ENCODE results near the gene ING5.

The ING5 gene

DNA sequence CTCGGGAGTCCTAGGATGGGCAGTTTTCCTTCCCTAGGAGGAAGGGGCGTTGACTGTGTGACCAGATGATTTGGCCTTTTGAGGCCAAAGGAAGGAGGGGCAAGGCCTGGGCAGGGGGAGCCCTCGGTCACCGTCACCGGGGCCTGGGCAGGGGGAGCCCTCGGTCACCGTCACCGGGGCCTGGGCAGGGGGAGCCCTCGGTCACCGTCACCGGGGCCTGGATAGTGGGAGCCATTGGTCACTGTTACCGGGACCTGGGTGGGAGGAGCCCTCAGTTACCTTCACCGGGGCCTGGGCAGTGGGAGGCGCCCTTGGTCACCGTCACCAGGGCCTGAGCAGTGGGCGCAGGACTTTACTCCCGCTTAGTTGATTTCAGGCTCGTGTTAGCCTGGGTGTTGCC lies 49.9 kb downstream of the ING5 start:
- H3K27ac ChIP-seq = no peak overlapping the region
- TF ChIP-seq, protein P1, sequence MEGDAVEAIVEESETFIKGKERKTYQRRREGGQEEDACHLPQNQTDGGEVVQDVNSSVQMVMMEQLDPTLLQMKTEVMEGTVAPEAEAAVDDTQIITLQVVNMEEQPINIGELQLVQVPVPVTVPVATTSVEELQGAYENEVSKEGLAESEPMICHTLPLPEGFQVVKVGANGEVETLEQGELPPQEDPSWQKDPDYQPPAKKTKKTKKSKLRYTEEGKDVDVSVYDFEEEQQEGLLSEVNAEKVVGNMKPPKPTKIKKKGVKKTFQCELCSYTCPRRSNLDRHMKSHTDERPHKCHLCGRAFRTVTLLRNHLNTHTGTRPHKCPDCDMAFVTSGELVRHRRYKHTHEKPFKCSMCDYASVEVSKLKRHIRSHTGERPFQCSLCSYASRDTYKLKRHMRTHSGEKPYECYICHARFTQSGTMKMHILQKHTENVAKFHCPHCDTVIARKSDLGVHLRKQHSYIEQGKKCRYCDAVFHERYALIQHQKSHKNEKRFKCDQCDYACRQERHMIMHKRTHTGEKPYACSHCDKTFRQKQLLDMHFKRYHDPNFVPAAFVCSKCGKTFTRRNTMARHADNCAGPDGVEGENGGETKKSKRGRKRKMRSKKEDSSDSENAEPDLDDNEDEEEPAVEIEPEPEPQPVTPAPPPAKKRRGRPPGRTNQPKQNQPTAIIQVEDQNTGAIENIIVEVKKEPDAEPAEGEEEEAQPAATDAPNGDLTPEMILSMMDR (conservative IDR thresholded peaks at IDR 0.05) = no peak

DNA sequence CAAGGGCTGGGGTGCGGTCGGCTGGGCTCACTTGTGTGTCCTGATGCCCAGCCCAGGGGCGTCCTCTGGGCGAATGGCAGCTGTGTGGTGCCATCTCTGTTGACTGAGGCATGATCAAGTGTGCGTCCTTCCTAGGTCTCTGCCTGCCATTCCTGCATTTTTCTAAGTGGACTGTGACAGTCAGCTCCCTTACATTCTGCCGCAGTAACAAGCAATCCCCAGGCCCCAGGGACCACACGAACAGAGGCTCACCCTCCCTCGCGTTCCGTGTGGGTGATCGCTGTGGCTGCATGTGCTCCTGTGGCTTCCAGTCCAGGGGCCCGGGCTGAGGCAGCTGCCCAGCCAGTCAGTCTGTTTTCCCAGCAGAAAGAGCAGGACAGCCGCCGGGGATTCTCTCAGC lies 50.4 kb downstream of the ING5 start:
- H3K27ac ChIP-seq = no peak overlapping the region
- TF ChIP-seq, protein P1 (conservative IDR thresholded peaks at IDR 0.05) = no peak

DNA sequence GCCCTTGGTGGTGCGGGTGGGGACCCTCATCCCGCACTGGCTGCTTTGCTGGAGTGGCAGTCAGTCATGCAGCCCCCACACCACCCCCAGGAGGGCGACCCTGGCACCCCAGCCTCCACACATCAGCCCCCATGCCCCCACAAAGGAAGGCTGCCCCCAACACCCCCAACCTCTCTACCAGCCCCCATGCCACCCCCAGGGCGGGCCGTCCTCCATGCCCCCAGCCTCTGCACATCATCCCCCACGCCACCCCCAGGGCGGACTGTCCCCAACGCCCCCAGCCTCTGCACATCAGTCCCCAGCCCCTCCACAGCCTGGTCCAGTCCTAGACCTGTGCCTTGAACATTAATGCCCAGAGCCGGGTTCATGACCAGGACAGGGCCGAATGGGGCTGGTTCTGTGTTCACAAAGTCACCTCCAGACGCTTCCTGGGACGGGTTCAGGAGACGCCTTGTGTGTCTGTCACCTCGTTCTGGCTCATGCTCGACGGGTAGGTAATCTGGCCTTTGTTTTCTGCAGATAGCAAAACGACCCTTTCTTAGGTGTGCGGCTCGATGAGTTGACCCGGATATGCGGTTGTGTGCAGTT lies 50.9 kb downstream of the ING5 start:
- no peak overlapping the region for H3K27ac ChIP-seq
- TF ChIP-seq, protein P1 (conservative IDR thresholded peaks at IDR 0.05) = no peak

DNA sequence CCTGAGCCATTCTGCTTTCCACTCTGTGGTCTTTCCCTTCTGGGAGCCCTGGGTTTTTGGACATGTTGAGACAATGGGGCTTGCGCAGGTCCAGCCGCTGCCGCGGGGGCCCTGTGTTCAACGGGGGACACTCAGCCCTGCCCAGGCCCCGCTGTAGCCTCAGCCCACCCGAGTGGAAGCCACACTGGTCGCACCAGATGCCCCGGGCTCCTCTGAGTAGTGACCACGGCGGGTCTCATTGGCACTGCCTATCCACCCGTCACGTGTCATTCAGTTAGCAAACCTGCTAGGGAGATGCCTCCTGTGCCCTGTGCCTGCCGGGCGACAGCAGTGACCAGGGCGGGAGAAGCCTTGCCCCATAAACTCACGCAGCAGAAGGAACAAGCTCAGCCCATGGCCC lies 51.7 kb downstream of the ING5 start:
- H3K27ac ChIP-seq = no peak overlapping the region
- TF ChIP-seq, protein P1 (conservative IDR thresholded peaks at IDR 0.05) = no peak

DNA sequence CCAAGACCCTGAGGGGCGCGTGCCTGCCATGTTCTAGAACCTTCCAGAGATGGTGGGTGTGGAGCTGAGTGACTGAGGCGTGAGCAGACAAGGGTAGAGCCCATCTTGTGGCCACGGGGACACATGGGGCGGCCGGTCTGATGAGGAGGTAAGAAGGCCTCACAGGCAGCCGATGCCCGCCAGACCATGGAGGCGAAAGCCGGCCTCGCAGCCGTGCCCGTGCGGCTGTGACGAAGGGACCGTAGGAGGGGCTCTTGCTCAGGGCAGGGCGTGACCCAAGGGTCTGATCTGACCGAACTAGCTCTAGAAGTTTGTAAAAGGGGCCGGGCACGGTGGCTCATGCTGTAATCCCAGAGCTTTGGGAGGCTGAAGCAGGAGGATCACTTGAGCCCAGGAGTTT lies 52.2 kb downstream of the ING5 start:
- H3K27ac ChIP-seq = no peak overlapping the region
- TF ChIP-seq, protein P1 (conservative IDR thresholded peaks at IDR 0.05) = no peak

DNA sequence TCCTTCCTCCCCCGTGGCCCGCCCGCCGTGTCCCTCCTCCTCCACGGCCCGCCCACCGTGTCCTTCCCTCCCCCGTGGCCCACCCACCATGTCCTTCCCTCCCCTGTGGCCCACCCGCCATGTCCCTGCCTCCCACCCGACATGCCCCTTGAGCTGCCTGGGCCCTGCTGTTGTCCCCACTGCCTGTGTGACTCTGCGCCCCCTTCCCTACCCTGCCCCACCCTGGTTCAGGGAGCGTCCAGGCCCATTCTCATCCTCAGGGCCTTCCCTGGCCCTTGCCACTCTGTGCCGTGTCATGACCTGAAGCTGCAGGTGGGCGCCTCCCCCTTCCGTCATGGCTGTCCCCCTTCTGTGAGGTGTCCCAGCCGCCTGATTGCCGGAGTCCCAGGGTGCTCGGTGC lies 53.3 kb downstream of the ING5 start:
- H3K27ac ChIP-seq = no peak overlapping the region
- TF ChIP-seq, protein P1 (conservative IDR thresholded peaks at IDR 0.05) = no peak

DNA sequence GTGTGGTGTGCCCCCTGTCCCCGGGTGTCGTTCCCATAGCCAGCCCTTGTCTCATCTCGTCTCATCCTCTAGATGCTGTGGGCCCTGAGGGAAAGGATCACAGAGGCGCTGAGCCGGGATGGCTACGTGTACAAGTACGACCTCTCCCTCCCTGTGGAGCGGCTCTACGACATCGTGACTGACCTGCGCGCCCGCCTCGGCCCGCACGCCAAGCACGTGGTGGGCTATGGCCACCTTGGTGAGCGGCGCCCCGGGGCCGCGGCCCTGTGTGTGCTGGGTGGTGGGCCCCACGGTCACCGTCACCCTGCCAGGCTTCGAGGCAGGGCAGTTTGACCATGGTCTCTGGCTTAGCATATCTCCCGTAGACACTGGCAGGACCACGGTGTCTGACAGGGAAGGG lies 53.9 kb downstream of the ING5 start:
- no peak overlapping the region for H3K27ac ChIP-seq
- TF ChIP-seq, protein P1 (conservative IDR thresholded peaks at IDR 0.05) = no peak
